ENCODE data around the gene TRIAP1. TPM values are rescaled to one million over a fixed set of nuclear protein-coding genes. Genes with fewer than 3 reads are reported as not detected.

TRIAP1 gene
- total and polyA plus RNA-seq, 4 donors, result 10.8 to 29.3 (median 23.6) TPM

DNA sequence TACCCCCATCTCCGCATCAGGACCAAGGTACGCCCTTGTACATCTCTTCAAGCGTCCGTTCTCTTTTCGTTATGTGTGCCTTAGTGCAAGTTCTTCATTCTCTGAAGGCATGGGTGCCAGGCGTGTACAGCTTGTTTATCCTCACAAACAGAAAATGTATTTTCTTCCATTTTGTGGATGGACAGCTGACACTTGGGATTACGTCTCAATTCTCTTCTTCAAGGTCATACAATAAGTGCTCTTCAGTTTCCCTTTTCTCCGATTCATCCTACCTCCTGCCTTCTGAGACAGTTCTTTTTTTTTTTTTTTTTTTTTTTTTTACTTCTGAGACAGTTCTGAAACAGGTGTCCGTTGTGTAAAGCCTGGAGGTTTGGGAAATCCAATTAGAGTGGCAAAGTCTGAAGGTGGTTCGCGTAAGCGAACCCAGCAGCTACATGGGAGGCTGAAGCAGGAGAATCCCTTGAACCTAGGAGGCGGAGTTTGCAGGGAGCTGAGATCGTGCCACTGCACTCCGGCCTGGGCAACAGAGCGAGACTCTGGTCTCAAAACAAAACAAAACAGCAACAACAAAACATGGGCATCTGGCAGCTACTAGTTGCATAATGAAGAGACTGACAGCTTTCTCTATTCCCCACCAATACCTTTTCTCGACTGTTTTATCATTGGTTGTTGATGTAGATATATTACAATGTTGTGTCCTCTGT is 7.5 kb downstream of the TRIAP1 start:
- DNase-seq (ENCODE audit: low read depth in 4 of 6, low spot score in 6 of 6), result no peak
- Histone ChIP-seq H3K36me3 (ENCODE audit: control insufficient read depth, insufficient read depth, low read length) (peaks cover 22% of the 10 kb centered on the region), H3K4me1 (ENCODE audit: control insufficient read depth, insufficient read depth, low read length) (peaks cover 10% of the 10 kb centered on the region), H3K9me3 (ENCODE audit: control insufficient read depth, insufficient read depth, low read length) (no peaks in the 10 kb centered on the region), H3K27me3 (ENCODE audit: control insufficient read depth, insufficient read depth, low read length) (no peaks in the 10 kb centered on the region), H3K27ac (ENCODE audit: low read depth, low read length) (peak overlapping the region; percentile 79), H3K4me3 (ENCODE audit: low read depth, low read length) (peak overlapping the region; percentile 92)
- WGBS (ENCODE audit: insufficient coverage), result 46% methylated on average over 14 of the region's 17 CpGs

DNA sequence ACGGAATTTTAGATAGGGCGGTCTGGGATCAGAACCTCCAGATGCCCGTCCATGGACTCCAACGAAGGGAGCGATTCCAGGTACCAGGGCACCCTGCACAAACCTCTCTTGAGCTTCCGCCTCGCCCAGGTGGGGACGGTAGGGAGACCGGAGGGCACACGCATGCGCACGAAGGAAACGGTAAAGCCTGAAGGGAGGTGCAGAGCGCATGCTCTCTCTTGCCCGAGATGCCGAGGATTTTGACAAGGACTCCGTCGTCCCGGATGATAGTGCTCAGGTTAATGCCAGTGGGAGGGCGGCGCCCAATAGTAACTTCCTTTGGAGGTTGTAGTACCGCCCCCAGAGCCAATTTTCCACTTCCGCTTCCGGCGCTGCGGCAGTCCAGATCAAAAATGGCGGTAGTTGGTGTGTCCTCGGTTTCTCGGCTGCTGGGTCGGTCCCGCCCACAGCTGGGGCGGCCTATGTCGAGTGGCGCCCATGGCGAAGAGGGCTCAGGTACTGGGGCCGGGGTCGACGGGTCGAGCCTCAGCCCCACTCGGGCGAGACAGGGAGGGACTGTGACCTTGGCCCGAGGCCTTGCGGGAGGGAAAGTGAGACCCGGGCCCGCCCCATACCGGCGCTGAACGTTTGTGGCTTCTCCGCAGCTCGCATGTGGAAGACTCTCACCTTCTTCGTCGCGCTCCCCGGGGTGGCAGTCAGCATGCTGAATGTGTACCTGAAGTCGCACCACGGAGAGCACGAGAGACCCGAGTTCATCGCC is 8.3 kb downstream of the TRIAP1 start, which contains the start of gene COX6A1:
TSS of gene COX6A1 (plus strand) at position 379 of the 760 bp plus-strand sequence. CDS start at position 393, 14 bp downstream.
- Histone ChIP-seq H3K9me3 (ENCODE audit: control insufficient read depth, insufficient read depth, low read length) (no peaks in the 10 kb centered on the region), H3K4me3 (ENCODE audit: low read depth, low read length) (peak within 1 kb of the TSS; percentile 92), H3K36me3 (ENCODE audit: control insufficient read depth, insufficient read depth, low read length) (peaks cover 15% of the 10 kb centered on the region), H3K27me3 (ENCODE audit: control insufficient read depth, insufficient read depth, low read length) (no peaks in the 10 kb centered on the region), H3K27ac (ENCODE audit: low read depth, low read length) (peak within 1 kb of the TSS; percentile 79), H3K4me1 (ENCODE audit: control insufficient read depth, insufficient read depth, low read length) (peaks cover 10% of the 10 kb centered on the region)
- under 1% methylated on average over 59 of the region's 59 CpGs for WGBS (ENCODE audit: insufficient coverage)
- DNase-seq (ENCODE audit: low read depth in 4 of 6, low spot score in 6 of 6), result peak; percentile 90 to 100 (median 96)

DNA sequence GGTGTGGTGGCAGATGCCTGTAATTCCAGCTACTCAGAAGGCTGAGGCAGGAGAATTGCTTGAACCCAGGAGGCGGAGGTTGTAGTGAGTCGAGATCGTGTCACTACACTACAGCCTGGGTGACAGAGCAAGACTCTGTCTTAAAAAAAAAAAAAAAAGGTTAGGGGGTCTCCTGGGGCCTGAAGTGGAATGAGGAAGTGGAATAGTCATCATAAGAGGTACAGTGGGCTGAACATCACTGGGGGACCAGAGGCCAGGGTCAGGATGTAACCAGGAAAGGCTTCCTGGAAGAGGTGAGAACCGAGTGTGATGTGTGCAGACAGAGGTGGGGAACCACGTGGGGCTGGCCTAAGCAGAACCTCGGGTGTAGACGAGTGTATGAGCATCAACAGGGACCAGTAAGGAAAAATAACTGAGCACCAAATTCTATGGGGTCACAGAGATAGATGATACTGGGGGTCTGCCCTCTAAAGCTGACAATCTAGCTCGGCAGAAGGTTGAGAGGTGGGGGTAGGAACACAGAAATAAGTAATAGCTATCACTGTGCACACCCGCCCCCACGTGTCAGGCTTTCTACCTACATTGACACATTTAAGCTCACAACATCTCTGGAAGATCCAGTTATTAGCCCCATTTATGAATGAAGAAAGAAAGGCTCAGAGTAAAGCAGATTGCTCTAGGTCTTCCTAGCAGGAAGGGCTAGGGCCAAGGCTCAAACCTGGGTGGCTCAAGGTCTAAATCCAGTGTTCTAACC is 13.2 kb downstream of the TRIAP1 start:
- Histone ChIP-seq H3K27me3 (ENCODE audit: control insufficient read depth, insufficient read depth, low read length) (no peaks in the 10 kb centered on the region), H3K27ac (ENCODE audit: low read depth, low read length) (no peak overlapping the region), H3K4me1 (ENCODE audit: control insufficient read depth, insufficient read depth, low read length) (peaks cover 4% of the 10 kb centered on the region), H3K36me3 (ENCODE audit: control insufficient read depth, insufficient read depth, low read length) (no peaks in the 10 kb centered on the region), H3K4me3 (ENCODE audit: low read depth, low read length) (no peak overlapping the region), H3K9me3 (ENCODE audit: control insufficient read depth, insufficient read depth, low read length) (no peaks in the 10 kb centered on the region)
- DNase-seq (ENCODE audit: low read depth in 4 of 6, low spot score in 6 of 6), result no peak
- WGBS (ENCODE audit: insufficient coverage), result 77% methylated on average over 8 of the region's 10 CpGs

DNA sequence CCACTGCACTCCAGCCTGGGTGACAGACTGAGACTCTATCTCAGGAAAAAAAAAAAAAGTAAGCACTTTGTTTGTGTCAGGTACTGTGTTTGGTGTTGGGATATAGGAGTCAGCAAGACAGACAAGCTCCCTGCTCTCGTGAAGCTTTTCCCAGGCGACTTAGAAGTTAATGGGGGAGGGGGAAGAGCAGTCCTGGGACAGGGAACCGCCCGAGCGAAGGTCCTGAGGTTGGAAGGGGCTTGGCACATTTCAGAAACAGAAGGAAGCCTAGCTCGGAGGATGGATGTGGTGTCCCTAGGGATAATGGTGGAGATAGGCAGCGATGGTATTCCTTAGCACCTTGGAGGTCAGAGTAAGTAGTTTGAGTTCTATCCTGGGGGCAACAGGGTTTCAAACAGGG is 16.8 kb downstream of the TRIAP1 start:
- H3K9me3 ChIP-seq (ENCODE audit: control insufficient read depth, insufficient read depth, low read length), result no peaks in the 10 kb centered on the region
- no peak overlapping the region for H3K4me3 ChIP-seq (ENCODE audit: low read depth, low read length)
- DNase-seq (ENCODE audit: low read depth in 4 of 6, low spot score in 6 of 6), result no peak
- H3K36me3 ChIP-seq (ENCODE audit: control insufficient read depth, insufficient read depth, low read length), result no peaks in the 10 kb centered on the region
- 66% methylated on average over 7 of the region's 7 CpGs for WGBS (ENCODE audit: insufficient coverage)
- H3K4me1 ChIP-seq (ENCODE audit: control insufficient read depth, insufficient read depth, low read length), result peaks cover 4% of the 10 kb centered on the region
- H3K27ac ChIP-seq (ENCODE audit: low read depth, low read length), result no peak overlapping the region
- H3K27me3 ChIP-seq (ENCODE audit: control insufficient read depth, insufficient read depth, low read length), result no peaks in the 10 kb centered on the region

DNA sequence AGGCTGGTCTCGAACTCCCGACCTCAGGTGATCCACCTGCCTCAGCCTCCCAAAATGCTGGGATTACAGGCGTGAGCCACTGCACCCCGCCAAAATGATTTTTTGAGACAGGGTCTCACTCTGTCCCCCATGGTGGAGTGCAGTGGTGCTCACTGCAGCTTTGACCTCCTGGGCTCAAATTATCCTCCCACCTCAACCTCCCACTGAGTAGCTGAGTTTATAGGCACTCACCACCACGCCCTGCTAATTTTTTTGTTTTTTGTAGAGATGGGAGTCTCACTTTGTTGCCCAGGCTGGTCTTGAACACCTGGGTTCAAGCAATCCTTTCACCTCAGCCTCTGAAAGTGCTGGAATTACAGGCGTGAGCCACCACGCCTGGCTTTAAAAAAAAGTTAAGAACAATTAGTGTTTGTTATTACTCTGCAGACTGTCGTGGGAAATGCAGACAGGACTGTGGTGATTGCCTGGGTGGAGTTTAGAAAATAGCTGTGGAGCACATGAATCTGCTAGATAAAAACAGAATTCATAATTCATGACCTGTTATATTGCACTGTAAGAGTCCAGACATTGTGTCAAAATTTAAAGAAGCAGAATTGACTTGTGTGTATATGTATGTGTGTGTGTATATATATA is 17.5 kb downstream of the TRIAP1 start:
- 73% methylated on average over 3 of the region's 8 CpGs for WGBS (ENCODE audit: insufficient coverage)
- Histone ChIP-seq H3K4me1 (ENCODE audit: control insufficient read depth, insufficient read depth, low read length) (peaks cover 4% of the 10 kb centered on the region), H3K36me3 (ENCODE audit: control insufficient read depth, insufficient read depth, low read length) (no peaks in the 10 kb centered on the region), H3K9me3 (ENCODE audit: control insufficient read depth, insufficient read depth, low read length) (no peaks in the 10 kb centered on the region), H3K27ac (ENCODE audit: low read depth, low read length) (no peak overlapping the region), H3K4me3 (ENCODE audit: low read depth, low read length) (no peak overlapping the region), H3K27me3 (ENCODE audit: control insufficient read depth, insufficient read depth, low read length) (no peaks in the 10 kb centered on the region)
- DNase-seq (ENCODE audit: low read depth in 4 of 6, low spot score in 6 of 6), result no peak

DNA sequence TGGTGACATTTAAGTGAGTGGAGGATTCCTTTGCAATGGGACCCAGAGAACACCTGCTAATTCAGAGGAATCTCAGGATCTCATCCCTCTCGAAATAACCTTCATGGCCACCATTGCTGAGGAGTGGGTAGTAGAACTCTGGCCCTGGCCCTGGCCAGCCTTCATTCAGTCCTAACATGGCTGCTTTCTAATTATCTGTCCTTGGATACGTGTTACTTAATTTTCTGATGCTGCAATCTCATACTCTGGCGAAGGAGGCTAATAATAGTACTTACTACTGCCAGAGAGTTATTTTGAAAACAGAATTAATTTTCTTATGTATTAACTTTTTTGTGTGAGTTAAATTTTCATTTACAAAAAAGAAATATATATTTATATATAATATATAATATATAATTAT is 20.4 kb downstream of the TRIAP1 start:
- DNase-seq (ENCODE audit: low read depth in 4 of 6, low spot score in 6 of 6), result no peak
- 100% methylated on average over 1 of the region's 3 CpGs for WGBS (ENCODE audit: insufficient coverage)
- H3K27ac ChIP-seq (ENCODE audit: low read depth, low read length), result no peak overlapping the region

DNA sequence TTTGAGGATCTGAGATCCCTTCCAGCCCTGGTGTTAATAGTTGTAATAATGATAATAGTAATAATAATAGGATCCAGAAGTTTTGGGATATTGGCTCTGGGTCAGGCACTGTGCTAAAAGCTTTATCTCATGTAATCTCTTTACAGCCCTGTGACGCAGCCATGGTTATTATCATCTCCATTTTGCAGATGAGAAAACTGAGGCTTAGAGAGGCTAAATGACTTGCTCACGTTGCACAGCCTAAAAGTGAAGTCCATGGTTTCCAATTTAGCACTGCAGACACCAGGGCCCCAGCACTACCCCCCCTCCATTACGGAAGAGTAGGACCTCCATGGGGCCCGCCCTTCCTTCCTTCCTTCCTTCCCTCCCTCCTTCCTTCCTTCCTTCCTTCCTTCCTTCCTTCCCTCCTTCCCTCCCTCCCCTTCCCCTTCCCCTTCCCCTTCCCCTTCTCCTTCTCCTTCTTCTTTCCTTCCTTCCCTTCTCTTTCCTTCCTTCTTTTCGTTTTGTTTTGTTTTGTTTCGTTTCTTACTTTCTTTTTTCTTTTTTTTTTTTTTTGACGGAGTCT is 23.2 kb downstream of the TRIAP1 start:
- DNase-seq (ENCODE audit: low read depth in 4 of 6, low spot score in 6 of 6), result no peak
- Histone ChIP-seq H3K27me3 (ENCODE audit: control insufficient read depth, insufficient read depth, low read length) (no peaks in the 10 kb centered on the region), H3K36me3 (ENCODE audit: control insufficient read depth, insufficient read depth, low read length) (no peaks in the 10 kb centered on the region), H3K27ac (ENCODE audit: low read depth, low read length) (no peak overlapping the region), H3K4me3 (ENCODE audit: low read depth, low read length) (no peak overlapping the region), H3K9me3 (ENCODE audit: control insufficient read depth, insufficient read depth, low read length) (no peaks in the 10 kb centered on the region), H3K4me1 (ENCODE audit: control insufficient read depth, insufficient read depth, low read length) (no peaks in the 10 kb centered on the region)
- 94% methylated on average over 3 of the region's 7 CpGs for WGBS (ENCODE audit: insufficient coverage)

More for the DNA sequence above, 20.4 kb downstream of the TRIAP1 start:
- H3K36me3 ChIP-seq (ENCODE audit: control insufficient read depth, insufficient read depth, low read length), result no peaks in the 10 kb centered on the region
- H3K4me3 ChIP-seq (ENCODE audit: low read depth, low read length), result no peak overlapping the region
- H3K4me1 ChIP-seq (ENCODE audit: control insufficient read depth, insufficient read depth, low read length), result peaks cover 4% of the 10 kb centered on the region
- no peaks in the 10 kb centered on the region for H3K9me3 ChIP-seq (ENCODE audit: control insufficient read depth, insufficient read depth, low read length)
- H3K27me3 ChIP-seq (ENCODE audit: control insufficient read depth, insufficient read depth, low read length), result no peaks in the 10 kb centered on the region

DNA sequence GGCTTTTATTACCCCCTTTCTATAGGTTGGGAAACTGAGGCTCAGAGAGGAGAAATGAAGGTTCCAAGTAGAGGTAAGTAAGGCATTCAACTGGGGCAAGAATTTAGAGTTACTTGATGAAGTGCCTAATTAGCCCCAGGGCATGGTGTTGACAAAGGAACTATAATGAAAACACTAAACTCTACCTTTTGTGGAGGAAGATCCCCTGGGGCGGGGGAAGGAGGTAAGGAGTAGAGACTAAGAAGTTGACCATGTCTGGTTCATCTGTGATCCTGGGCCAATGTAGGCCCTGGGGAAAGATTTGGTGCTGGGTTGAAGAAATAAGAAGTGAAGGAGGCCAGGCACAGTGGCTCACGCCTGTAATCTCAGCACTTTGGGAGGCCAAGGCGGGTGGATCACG is 24.5 kb downstream of the TRIAP1 start:
- Histone ChIP-seq H3K27me3 (ENCODE audit: control insufficient read depth, insufficient read depth, low read length) (no peaks in the 10 kb centered on the region), H3K4me3 (ENCODE audit: low read depth, low read length) (no peak overlapping the region), H3K27ac (ENCODE audit: low read depth, low read length) (no peak overlapping the region), H3K4me1 (ENCODE audit: control insufficient read depth, insufficient read depth, low read length) (no peaks in the 10 kb centered on the region), H3K36me3 (ENCODE audit: control insufficient read depth, insufficient read depth, low read length) (no peaks in the 10 kb centered on the region), H3K9me3 (ENCODE audit: control insufficient read depth, insufficient read depth, low read length) (no peaks in the 10 kb centered on the region)
- WGBS (ENCODE audit: insufficient coverage), result 90% methylated on average over 3 of the region's 4 CpGs
- DNase-seq (ENCODE audit: low read depth in 4 of 6, low spot score in 6 of 6), result no peak

Data from spinal cord (tissue), 10 donors.